ENCODE measurements around the gene CERCAM.
"Not testable (repeated sequence)": the region's sequence is repeated elsewhere in the genome, so short reads cannot be mapped to it uniquely, and the experiment has no call there.

CERCAM gene

GRCh38 chr9:128422022-128422782 is 1.5 kb downstream of the CERCAM start:
- not testable (repeated sequence) for H2BK12ac ChIP-seq (ENCODE audit: low read length); H2BK5ac ChIP-seq (ENCODE audit: low read depth, low read length, poor library complexity); H4K91ac ChIP-seq (ENCODE audit: low read depth, low read length); H3K4me3 ChIP-seq (ENCODE audit: low read depth, low read length); H3K23ac ChIP-seq (ENCODE audit: low read length); H3K27me3 ChIP-seq (ENCODE audit: insufficient read depth, low read length); H3K27ac ChIP-seq (ENCODE audit: low read depth, low read length); H3K4ac ChIP-seq (ENCODE audit: low read depth, low read length); H3K9me3 ChIP-seq (ENCODE audit: insufficient read depth, low read depth, low read length); H2AFZ ChIP-seq (ENCODE audit: insufficient read depth, low read length, poor library complexity); H4K8ac ChIP-seq (ENCODE audit: low read depth, low read length); H2BK120ac ChIP-seq (ENCODE audit: insufficient read depth, low read length, poor library complexity); H2AK5ac ChIP-seq (ENCODE audit: low read length)
- Histone ChIP-seq H3K79me1 (ENCODE audit: low read length) (peaks cover 21% of the 10 kb centered on the region), H3K4me2 (ENCODE audit: low read length) (peak overlapping the region; percentile 96), H3K36me3 (ENCODE audit: control insufficient read depth in 1 of 2, insufficient read depth in 2 of 2, low read length in 2 of 2) (peaks cover 22 to 26% of the 10 kb centered on the region in 2 experiments), H3K79me2 (ENCODE audit: control insufficient read depth, insufficient read depth, low read length, poor library complexity) (peaks cover 11% of the 10 kb centered on the region), H3K18ac (ENCODE audit: low read length) (peak overlapping the region; percentile 97), H3K14ac (ENCODE audit: low read length) (peak overlapping the region; percentile 94), H3K9ac (ENCODE audit: low read length) (peak overlapping the region; percentile 61), H4K12ac (ENCODE audit: low read depth, low read length) (peak overlapping the region; percentile 51), H3K4me1 (ENCODE audit: control insufficient read depth in 1 of 2, insufficient read depth in 2 of 2, low read length in 2 of 2) (peaks cover 20 to 33% of the 10 kb centered on the region in 2 experiments)
- no CpG with 5 or more reads among the region's 13 CpGs for WGBS (ENCODE audit: extremely low coverage, insufficient coverage, insufficient read length)
- peak; percentile 70 to 87 for DNase-seq

GRCh38 chr9:128422783-128423150 is 2.1 kb downstream of the CERCAM start:
- H3K36me3 ChIP-seq (ENCODE audit: control insufficient read depth in 1 of 2, insufficient read depth in 2 of 2, low read length in 2 of 2) = peaks cover 23 to 29% of the 10 kb centered on the region in 2 experiments
- peaks cover 11% of the 10 kb centered on the region for H3K79me2 ChIP-seq (ENCODE audit: control insufficient read depth, insufficient read depth, low read length, poor library complexity)
- H2BK12ac ChIP-seq (ENCODE audit: low read length) = no peak overlapping the region
- no peak overlapping the region for H2AFZ ChIP-seq (ENCODE audit: insufficient read depth, low read length, poor library complexity)
- no peak overlapping the region for H2BK5ac ChIP-seq (ENCODE audit: low read depth, low read length, poor library complexity)
- no peak overlapping the region for H3K9ac ChIP-seq (ENCODE audit: low read length)
- H3K4me2 ChIP-seq (ENCODE audit: low read length) = no peak overlapping the region
- H2AK5ac ChIP-seq (ENCODE audit: low read length) = no peak overlapping the region
- H3K27me3 ChIP-seq (ENCODE audit: insufficient read depth, low read length) = no peaks in the 10 kb centered on the region
- H3K27ac ChIP-seq (ENCODE audit: low read depth, low read length) = no peak overlapping the region
- no CpG with 5 or more reads among the region's 5 CpGs for WGBS (ENCODE audit: extremely low coverage, insufficient coverage, insufficient read length)
- no peak overlapping the region for H3K4ac ChIP-seq (ENCODE audit: low read depth, low read length)
- no peak overlapping the region for H3K4me3 ChIP-seq (ENCODE audit: low read depth, low read length)
- no peak overlapping the region for H3K14ac ChIP-seq (ENCODE audit: low read length)
- H3K23ac ChIP-seq (ENCODE audit: low read length) = no peak overlapping the region
- H4K8ac ChIP-seq (ENCODE audit: low read depth, low read length) = no peak overlapping the region
- no peak overlapping the region for H2BK120ac ChIP-seq (ENCODE audit: insufficient read depth, low read length, poor library complexity)
- H4K12ac ChIP-seq (ENCODE audit: low read depth, low read length) = peak overlapping the region; percentile 51
- H3K79me1 ChIP-seq (ENCODE audit: low read length) = peaks cover 18% of the 10 kb centered on the region
- H4K91ac ChIP-seq (ENCODE audit: low read depth, low read length) = no peak overlapping the region
- H3K9me3 ChIP-seq (ENCODE audit: insufficient read depth, low read depth, low read length) = no peaks in the 10 kb centered on the region
- peaks cover 18 to 30% of the 10 kb centered on the region in 2 experiments for H3K4me1 ChIP-seq (ENCODE audit: control insufficient read depth in 1 of 2, insufficient read depth in 2 of 2, low read length in 2 of 2)
- peak; percentile 84 to 87 for DNase-seq
- H3K18ac ChIP-seq (ENCODE audit: low read length) = peak overlapping the region; percentile 77

- H2BK5ac ChIP-seq (ENCODE audit: low read depth, low read length, poor library complexity); H3K14ac ChIP-seq (ENCODE audit: low read length); H2BK12ac ChIP-seq (ENCODE audit: low read length); H3K27ac ChIP-seq (ENCODE audit: low read depth, low read length); H3K23ac ChIP-seq (ENCODE audit: low read length); H3K9me3 ChIP-seq (ENCODE audit: insufficient read depth, low read depth, low read length); H4K91ac ChIP-seq (ENCODE audit: low read depth, low read length); H3K4ac ChIP-seq (ENCODE audit: low read depth, low read length); H2AK5ac ChIP-seq (ENCODE audit: low read length); H3K9ac ChIP-seq (ENCODE audit: low read length); H2AFZ ChIP-seq (ENCODE audit: insufficient read depth, low read length, poor library complexity); H3K4me3 ChIP-seq (ENCODE audit: low read depth, low read length); H4K12ac ChIP-seq (ENCODE audit: low read depth, low read length); H4K8ac ChIP-seq (ENCODE audit: low read depth, low read length); H3K4me2 ChIP-seq (ENCODE audit: low read length); H2BK120ac ChIP-seq (ENCODE audit: insufficient read depth, low read length, poor library complexity); H3K27me3 ChIP-seq (ENCODE audit: insufficient read depth, low read length); H3K18ac ChIP-seq (ENCODE audit: low read length): not testable (repeated sequence)
- H3K79me1 ChIP-seq (ENCODE audit: low read length) = peaks cover 16% of the 10 kb centered on the region
- no CpG with 5 or more reads among the region's 6 CpGs for WGBS (ENCODE audit: extremely low coverage, insufficient coverage, insufficient read length)
- H3K4me1 ChIP-seq (ENCODE audit: control insufficient read depth in 1 of 2, insufficient read depth in 2 of 2, low read length in 2 of 2) = peaks cover 18 to 30% of the 10 kb centered on the region in 2 experiments
- DNase-seq = peak; percentile 71 to 80
- peaks cover 11% of the 10 kb centered on the region for H3K79me2 ChIP-seq (ENCODE audit: control insufficient read depth, insufficient read depth, low read length, poor library complexity)
- H3K36me3 ChIP-seq (ENCODE audit: control insufficient read depth in 1 of 2, insufficient read depth in 2 of 2, low read length in 2 of 2) = peaks cover 29 to 33% of the 10 kb centered on the region in 2 experiments
Observed at GRCh38 chr9:128423356-128423755, 2.7 kb downstream of the CERCAM start.

- no peak overlapping the region for H4K91ac ChIP-seq (ENCODE audit: low read depth, low read length)
- H3K36me3 ChIP-seq (ENCODE audit: control insufficient read depth in 1 of 2, insufficient read depth in 2 of 2, low read length in 2 of 2) = peaks cover 38 to 43% of the 10 kb centered on the region in 2 experiments
- WGBS (ENCODE audit: extremely low coverage, insufficient coverage, insufficient read length) = no CpG with 5 or more reads among the region's 15 CpGs
- H3K4ac ChIP-seq (ENCODE audit: low read depth, low read length) = no peak overlapping the region
- no peak overlapping the region for H3K9ac ChIP-seq (ENCODE audit: low read length)
- H3K4me3 ChIP-seq (ENCODE audit: low read depth, low read length) = no peak overlapping the region
- peak; percentile 75 to 81 for DNase-seq
- no peak overlapping the region for H4K12ac ChIP-seq (ENCODE audit: low read depth, low read length)
- H3K79me1 ChIP-seq (ENCODE audit: low read length) = peaks cover 16% of the 10 kb centered on the region
- no peak overlapping the region for H2AK5ac ChIP-seq (ENCODE audit: low read length)
- no peak overlapping the region for H3K27ac ChIP-seq (ENCODE audit: low read depth, low read length)
- no peak overlapping the region for H2AFZ ChIP-seq (ENCODE audit: insufficient read depth, low read length, poor library complexity)
- H2BK120ac ChIP-seq (ENCODE audit: insufficient read depth, low read length, poor library complexity) = no peak overlapping the region
- H3K27me3 ChIP-seq (ENCODE audit: insufficient read depth, low read length) = no peaks in the 10 kb centered on the region
- H3K9me3 ChIP-seq (ENCODE audit: insufficient read depth, low read depth, low read length) = no peaks in the 10 kb centered on the region
- no peak overlapping the region for H3K4me2 ChIP-seq (ENCODE audit: low read length)
- H2BK12ac ChIP-seq (ENCODE audit: low read length) = no peak overlapping the region
- H2BK5ac ChIP-seq (ENCODE audit: low read depth, low read length, poor library complexity) = no peak overlapping the region
- no peak overlapping the region for H4K8ac ChIP-seq (ENCODE audit: low read depth, low read length)
- peaks cover 12 to 25% of the 10 kb centered on the region in 2 experiments for H3K4me1 ChIP-seq (ENCODE audit: control insufficient read depth in 1 of 2, insufficient read depth in 2 of 2, low read length in 2 of 2)
- no peak overlapping the region for H3K18ac ChIP-seq (ENCODE audit: low read length)
- H3K79me2 ChIP-seq (ENCODE audit: control insufficient read depth, insufficient read depth, low read length, poor library complexity) = peaks cover 11% of the 10 kb centered on the region
- no peak overlapping the region for H3K23ac ChIP-seq (ENCODE audit: low read length)
- H3K14ac ChIP-seq (ENCODE audit: low read length) = no peak overlapping the region
Observed at GRCh38 chr9:128424268-128424780, 3.7 kb downstream of the CERCAM start.

Measured in trophoblast cell (in vitro differentiated cells and primary cell).